Cardiac muscle cell (in vitro differentiated cells and primary cell): ENCODE results near the gene STX18. TPM values are rescaled to one million over a fixed set of nuclear protein-coding genes. Genes with fewer than 3 reads are reported as not detected.
"Not testable (repeated sequence)": the region's sequence is repeated elsewhere in the genome, so short reads cannot be mapped to it uniquely, and the experiment has no call there.

Source experiments
- DNase-seq, 2 donors: peaks; one replicate each; pipeline versions ENCODE4 v3.0.0 to v3.0.0-alpha.2; 2010 to 2017; ENCODE audit warnings: low read depth in 1 of 2, low spot score in 1 of 2
- H3K27ac ChIP-seq: fragments of 200-600 bp; sonication (generic); 2 replicates; pipeline ENCODE4 v1.5.1; 2016
- H3K27me3 ChIP-seq: fragments of 200-600 bp; sonication (generic); 2 replicates; pipeline ENCODE4 v1.6.0; 2016; ENCODE audit warnings: control low read depth
- H3K36me3 ChIP-seq: fragments of 200-600 bp; sonication (generic); 2 replicates; pipeline ENCODE4 v1.5.1; 2016; ENCODE audit warnings: control low read depth
- H3K4me1 ChIP-seq: fragments of 200-600 bp; sonication (generic); 2 replicates; pipeline ENCODE4 v1.8.1; 2017; ENCODE audit warnings: low read depth, mild to moderate bottlenecking, mixed run types
- H3K4me3 ChIP-seq: fragments of 200-600 bp; sonication (generic); 2 replicates; pipeline ENCODE4 v1.5.1; 2016; ENCODE audit warnings: mild to moderate bottlenecking
- H3K9me3 ChIP-seq: fragments of 200-600 bp; sonication (generic); 2 replicates; pipeline ENCODE4 v1.5.1; 2017; ENCODE audit warnings: low read depth, mild to moderate bottlenecking, control low read depth
- polyA plus RNA-seq: library from polyadenylated mRNA; unstranded; fragments of >200 nt; fragmentation: Nextera tagmentation; extraction: Ambion mirVana; gene quantifications from 2 replicates; pipeline ENCODE4 v1.2.1, GENCODE V29; 2016
- total RNA-seq: library from RNA; depleted of rRNA; stranded (reverse); fragments of >200 nt; gene quantifications from 2 replicates; pipeline ENCODE4 v1.2.3, GENCODE V29; 2016
- TF ChIP-seq, protein P1 (sequence below): IDR thresholded peaks from 2 replicates; pipeline ENCODE4 v1.5.1; 2012; ENCODE audit warnings: low read depth, mild to moderate bottlenecking, low read length

Gene STX18
- total and polyA plus RNA-seq, 2 experiments from 2014 or later = 29.8 to 63.3 TPM

DNA sequence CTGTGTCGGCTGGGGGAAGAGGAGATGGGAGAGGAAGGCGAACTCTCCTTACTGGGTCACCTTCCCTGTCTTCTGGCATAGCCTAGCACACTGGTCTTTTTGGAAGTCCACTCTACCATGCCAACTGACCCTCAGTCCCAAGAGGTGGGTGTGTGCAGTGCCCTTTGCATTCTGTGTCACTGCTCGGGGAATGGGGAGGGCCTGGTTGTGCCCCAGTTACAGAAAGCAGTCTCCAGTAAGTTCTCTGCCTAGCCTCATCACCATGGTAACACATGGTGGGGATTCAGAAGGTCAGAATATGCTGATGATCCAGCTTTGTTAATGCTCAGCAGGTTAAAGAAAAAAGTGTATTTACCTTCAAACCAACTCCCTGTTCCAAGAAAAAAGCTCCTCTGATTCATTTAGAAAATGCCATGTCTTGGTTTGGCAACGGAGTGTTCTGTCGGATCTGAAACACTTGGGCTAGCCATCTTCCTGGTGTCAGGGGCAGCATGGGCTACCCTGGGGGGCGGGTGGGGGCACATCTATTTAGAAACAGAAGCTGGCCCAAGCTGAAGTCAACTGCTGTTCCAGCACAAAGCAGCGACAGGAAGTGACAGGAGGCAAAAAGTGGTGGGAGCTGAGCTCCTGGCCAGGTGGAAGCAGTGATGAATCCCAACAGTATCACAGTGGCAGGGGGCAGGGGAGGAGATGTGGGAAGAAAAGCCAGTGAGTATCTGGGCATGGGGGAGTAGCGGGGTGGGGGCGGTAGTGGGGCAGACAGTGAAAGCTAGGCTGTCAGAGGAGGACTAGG is 117.9 kb downstream of the STX18 start:
- no peak for DNase-seq
- Histone ChIP-seq H3K27me3 (no peaks in the 10 kb centered on the region), H3K9me3 (no peaks in the 10 kb centered on the region), H3K27ac (no peak overlapping the region), H3K36me3 (peaks cover 12% of the 10 kb centered on the region), H3K4me3 (no peak overlapping the region), H3K4me1 (no peaks in the 10 kb centered on the region)
- TF ChIP-seq, protein P1, sequence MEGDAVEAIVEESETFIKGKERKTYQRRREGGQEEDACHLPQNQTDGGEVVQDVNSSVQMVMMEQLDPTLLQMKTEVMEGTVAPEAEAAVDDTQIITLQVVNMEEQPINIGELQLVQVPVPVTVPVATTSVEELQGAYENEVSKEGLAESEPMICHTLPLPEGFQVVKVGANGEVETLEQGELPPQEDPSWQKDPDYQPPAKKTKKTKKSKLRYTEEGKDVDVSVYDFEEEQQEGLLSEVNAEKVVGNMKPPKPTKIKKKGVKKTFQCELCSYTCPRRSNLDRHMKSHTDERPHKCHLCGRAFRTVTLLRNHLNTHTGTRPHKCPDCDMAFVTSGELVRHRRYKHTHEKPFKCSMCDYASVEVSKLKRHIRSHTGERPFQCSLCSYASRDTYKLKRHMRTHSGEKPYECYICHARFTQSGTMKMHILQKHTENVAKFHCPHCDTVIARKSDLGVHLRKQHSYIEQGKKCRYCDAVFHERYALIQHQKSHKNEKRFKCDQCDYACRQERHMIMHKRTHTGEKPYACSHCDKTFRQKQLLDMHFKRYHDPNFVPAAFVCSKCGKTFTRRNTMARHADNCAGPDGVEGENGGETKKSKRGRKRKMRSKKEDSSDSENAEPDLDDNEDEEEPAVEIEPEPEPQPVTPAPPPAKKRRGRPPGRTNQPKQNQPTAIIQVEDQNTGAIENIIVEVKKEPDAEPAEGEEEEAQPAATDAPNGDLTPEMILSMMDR = no peak

DNA sequence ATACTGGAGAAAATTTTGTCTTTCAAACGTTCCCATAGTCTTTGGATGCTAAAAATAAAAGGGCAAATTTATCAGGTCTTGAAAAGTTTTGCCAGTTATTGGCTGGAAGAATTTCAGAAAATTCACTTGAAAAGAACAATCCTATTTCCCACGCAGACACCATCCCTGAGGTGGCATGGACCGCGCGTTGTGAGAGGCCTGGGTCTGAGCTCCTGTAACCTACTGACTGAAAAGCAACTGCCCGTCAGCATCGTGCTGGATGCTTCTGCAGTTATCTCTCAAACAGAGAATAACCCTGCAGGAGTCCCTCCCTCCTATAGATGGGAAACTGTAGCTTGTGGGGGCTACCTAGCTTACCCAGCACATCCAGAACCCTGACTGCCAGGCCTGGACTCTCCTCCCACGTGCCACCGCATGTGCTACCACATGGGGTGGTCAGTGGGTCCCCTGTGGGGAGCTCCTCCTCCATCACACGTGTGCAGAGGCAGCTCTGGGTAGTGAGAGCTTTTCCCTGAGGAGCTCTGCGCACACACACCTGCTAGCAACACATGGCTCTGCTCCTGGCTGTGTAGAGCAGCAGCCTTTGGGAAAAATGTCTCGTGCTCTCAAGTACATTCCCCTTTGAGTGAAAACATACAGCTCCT is 118.9 kb downstream of the STX18 start:
- peaks cover 17% of the 10 kb centered on the region for H3K36me3 ChIP-seq
- no peak overlapping the region for H3K27ac ChIP-seq
- no peaks in the 10 kb centered on the region for H3K9me3 ChIP-seq
- H3K4me1 ChIP-seq = no peaks in the 10 kb centered on the region
- TF ChIP-seq, protein P1 = no peak
- DNase-seq = no peak
- H3K4me3 ChIP-seq = no peak overlapping the region
- no peaks in the 10 kb centered on the region for H3K27me3 ChIP-seq

DNA sequence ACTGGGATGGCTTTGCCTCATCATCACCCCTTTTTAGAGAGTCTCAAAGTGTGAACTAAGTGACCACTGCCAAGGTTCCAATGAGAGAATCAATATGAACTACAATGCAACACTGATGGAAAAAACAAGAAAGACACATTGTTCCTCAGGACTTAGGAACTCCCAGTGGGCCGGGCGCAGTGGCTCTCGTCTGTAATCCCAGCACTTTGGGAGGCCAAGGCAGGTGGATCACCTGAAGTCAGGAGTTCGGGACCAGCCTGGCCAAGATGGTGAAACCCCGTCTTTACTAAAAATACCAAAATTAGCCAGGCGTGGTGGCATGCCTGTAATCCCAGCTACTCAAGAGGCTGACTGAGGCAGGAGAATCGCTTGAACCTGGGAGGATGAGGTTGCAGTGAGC is 119.7 kb downstream of the STX18 start:
- not testable (repeated sequence) for H3K27me3 ChIP-seq, H3K9me3 ChIP-seq, H3K4me3 ChIP-seq, H3K4me1 ChIP-seq, DNase-seq, H3K27ac ChIP-seq
- H3K36me3 ChIP-seq = peaks cover 17% of the 10 kb centered on the region

DNA sequence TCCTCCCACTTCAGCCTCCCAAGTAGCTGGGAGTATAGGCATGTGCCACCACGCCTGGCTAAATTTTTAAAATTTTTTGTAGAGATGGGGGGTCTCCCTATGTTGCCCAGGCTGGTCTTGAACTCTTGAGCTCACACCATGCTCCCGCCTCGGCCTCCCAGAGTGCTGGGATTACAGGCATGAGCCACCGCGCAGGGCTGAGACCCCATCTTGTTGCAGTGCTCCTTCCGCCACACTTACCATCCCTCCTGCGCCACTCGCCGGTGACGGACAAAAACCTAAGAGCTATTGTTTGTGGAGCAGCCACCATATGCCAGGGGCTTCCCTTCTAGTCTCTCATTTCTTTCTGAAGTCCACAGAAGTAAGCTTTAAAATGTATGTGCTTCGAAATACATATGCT is 120.5 kb downstream of the STX18 start:
- no peaks in the 10 kb centered on the region for H3K4me1 ChIP-seq
- H3K27me3 ChIP-seq = no peaks in the 10 kb centered on the region
- no peak for DNase-seq
- H3K9me3 ChIP-seq = no peaks in the 10 kb centered on the region
- no peak overlapping the region for H3K4me3 ChIP-seq
- H3K36me3 ChIP-seq = peaks cover 17% of the 10 kb centered on the region
- TF ChIP-seq, protein P1 = no peak
- no peak overlapping the region for H3K27ac ChIP-seq

DNA sequence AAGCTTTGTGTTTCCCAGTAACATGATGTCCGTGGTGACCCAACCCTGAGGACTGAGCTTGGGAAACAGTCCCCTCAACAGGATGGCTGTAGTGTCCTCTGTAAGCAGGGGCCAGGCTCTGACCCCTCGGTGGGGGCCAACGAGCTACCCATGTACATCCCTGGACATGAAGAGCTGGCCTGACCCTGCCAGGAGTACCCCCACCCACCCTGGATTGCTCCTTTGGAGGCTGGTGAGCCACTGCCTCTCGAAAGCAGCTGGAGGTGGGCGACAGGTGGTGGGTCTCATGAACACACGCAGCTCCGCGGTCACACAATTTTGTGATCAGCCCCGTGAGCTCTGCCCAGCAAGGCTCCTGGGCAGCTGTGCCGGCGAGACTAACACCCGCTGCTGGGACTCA is 121.4 kb downstream of the STX18 start:
- Histone ChIP-seq H3K27me3 (no peaks in the 10 kb centered on the region), H3K4me3 (no peak overlapping the region), H3K36me3 (peaks cover 17% of the 10 kb centered on the region), H3K9me3 (no peaks in the 10 kb centered on the region), H3K4me1 (no peaks in the 10 kb centered on the region), H3K27ac (no peak overlapping the region)
- DNase-seq = no peak
- TF ChIP-seq, protein P1 = no peak

DNA sequence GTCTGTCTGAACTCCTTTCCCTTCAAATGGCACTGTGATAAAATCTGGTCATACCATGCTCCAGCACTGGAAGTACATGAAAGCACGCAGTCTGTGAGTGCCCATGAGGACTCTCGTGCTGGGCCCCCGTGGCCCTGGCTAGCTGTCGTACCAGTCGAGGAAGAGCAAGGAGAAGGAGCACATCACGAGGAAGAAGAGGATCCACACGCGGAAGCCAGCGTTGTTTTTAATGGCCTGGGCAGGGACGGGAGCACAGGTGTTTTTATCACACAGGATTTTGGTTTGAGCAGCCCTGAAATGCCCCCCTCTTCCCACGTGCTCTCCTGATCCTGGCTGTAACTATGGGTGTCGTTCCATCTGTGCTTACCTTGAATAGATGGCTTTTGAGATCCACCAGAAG is 122.0 kb downstream of the STX18 start:
- H3K9me3 ChIP-seq = no peaks in the 10 kb centered on the region
- H3K4me3 ChIP-seq = no peak overlapping the region
- H3K27me3 ChIP-seq = no peaks in the 10 kb centered on the region
- DNase-seq = no peak
- TF ChIP-seq, protein P1 = no peak
- H3K27ac ChIP-seq = no peak overlapping the region
- peaks cover 17% of the 10 kb centered on the region for H3K36me3 ChIP-seq
- no peaks in the 10 kb centered on the region for H3K4me1 ChIP-seq
